Hematopoietic multipotent progenitor cell treated with erythropoietin and hydrocortisone succinate and interleukin-3 and kit ligand, for 15 days (in vitro differentiated cells): Measurements from ENCODE around the gene PRSS21.

Experiments
- DNase-seq: peaks from one replicate; pipeline ENCODE4 v3.0.0-alpha.2; 2015; ENCODE audit warnings: low spot score

The PRSS21 gene

GRCh38 chr16:2825906-2826305 is 8.9 kb downstream of the PRSS21 start:
- no peak for DNase-seq

- DNase-seq = no peak
Measured at GRCh38 chr16:2826591-2827373, 9.7 kb downstream of the PRSS21 start.

- DNase-seq = no peak
Measured at GRCh38 chr16:2827374-2827791, 10.3 kb downstream of the PRSS21 start.

GRCh38 chr16:2827831-2828520 is 10.9 kb downstream of the PRSS21 start:
- DNase-seq = no peak

GRCh38 chr16:2828521-2828840 is 11.4 kb downstream of the PRSS21 start:
- DNase-seq = no peak

DNA sequence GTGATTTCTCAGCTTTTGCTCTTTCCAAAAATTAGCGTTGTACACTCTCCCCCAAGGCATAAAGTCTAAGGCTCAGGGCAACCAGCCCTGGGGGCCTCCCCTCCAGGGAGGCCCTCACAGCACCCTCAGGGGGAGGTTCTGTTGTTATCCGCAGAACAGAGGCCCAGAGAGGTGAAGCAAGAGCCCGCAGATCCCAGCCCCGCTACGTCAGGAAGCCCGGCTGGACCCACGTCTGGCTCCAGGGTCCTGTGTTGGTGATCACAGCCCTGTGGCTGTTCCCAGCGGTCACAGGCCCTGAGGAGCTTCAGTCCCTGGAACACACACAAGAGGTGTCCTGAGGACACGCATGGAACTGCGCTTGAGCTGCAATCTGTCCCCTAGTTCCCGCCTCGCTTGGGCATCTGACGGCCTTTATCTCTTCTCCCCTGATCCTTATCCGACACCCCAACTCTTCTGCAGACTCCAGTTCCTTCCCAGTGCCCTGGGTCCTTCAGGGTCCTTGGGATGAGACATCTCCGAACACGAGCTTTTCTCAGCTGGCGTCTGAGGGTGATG is 11.9 kb downstream of the PRSS21 start:
- no peak for DNase-seq

- DNase-seq = no peak
Measured at GRCh38 chr16:2829501-2830354, 12.7 kb downstream of the PRSS21 start, which contains the start of gene ZG16B. Gene ZG16B (plus strand): TSS chr16:2830303. CDS start chr16:2830442, 139 bp downstream.

GRCh38 chr16:2830355-2830695 is 13.3 kb downstream of the PRSS21 start:
- DNase-seq = no peak

DNA sequence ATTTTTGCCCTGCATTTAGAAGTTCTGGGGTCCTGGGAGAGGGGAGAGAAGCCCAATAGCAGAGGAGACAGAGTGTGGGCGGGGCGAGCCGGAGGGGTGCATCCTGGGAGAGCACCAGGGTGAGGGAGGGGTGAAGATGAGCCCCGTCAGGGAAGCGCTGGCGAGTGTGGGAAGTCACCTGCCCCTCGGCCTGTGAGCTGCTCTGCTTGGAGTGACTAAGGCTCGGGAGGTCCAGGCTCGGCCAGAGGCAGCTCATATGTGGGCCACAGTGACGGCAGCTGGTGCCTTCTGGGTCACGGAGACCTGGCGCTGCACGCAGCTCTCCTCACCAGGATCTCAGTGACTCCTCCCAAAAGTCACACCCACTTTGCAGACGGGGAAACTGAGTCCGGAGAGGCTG is 14.2 kb downstream of the PRSS21 start:
- DNase-seq = no peak

DNA sequence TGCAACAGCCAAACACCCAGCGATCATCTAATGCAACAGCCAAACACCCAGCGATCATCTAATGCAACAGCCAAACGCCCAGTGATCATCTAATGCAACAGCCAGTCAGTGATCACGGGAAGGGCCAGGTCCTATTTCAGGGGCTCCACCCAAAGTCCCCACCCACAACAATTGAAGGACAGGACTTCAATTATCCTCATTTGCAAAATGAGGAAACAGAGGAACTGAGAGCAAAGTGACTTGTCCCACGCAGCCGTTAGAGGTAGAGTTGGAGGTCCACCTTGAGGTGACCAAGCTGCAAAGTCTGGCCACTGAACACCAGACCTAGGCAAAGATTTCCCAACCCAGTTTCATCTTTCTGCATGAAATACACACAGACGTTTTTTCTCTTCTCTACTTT is 16.7 kb downstream of the PRSS21 start:
- no peak for DNase-seq

DNA sequence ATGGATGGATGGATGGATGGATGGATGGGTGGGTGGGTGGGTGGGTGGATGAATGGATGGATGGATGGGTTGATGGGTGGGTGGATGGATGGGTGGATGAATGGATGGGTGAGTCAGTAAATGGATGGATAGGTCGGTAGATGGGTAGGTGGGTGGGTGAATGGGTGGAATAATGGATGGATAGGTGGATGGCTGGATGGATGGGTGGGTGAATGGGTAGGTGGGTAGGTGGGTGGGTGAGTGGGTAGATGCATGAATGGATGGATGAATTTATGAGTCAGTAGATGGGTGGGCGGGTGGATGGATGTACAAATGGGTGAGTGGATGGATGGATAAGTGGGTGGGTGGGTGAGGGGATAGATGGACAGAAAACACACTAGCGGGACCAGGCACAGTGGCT is 17.9 kb downstream of the PRSS21 start:
- DNase-seq = no peak

DNA sequence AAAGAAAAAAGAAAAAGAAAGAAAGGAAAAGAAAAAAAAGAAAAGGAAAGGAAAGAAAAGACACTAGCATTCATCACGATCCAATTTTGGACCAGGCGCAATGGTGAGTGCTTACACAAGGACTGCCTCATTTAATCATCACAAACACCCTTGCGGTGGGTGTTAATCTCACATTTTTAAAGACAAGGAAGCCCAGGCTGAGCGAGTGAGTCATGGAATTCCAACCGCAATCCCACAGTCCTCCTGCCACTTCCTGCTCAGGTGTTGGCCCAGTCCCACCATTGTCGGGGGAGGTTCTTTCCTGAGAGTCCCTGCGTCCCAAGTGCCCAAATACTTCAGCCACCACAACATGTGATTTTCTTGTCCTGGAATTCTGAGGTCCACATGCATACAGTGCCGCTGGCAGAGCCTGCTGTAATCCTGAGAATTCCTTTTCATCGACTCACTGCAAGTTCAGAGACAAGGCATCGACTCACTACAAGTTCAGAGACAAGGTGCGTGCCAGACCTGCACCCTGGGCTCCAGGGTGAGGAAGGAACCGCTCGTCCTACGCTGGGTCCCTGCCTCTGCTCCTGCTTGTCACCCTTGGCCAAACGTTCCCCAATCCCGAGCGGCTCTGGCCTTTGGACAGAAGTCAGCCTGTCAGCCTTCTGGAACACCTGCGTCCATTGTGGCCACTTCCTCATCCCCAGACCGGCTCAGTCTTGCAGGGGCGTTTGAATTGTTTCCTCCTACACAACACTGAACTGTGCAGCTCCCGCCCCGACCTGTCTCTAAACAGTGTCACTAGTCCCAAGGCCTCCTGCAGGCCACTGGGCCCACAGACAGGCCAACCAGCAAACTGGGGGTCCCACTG is 18.8 kb downstream of the PRSS21 start:
- DNase-seq = no peak

GRCh38 chr16:2836646-2837508 is 19.8 kb downstream of the PRSS21 start:
- DNase-seq = no peak

DNA sequence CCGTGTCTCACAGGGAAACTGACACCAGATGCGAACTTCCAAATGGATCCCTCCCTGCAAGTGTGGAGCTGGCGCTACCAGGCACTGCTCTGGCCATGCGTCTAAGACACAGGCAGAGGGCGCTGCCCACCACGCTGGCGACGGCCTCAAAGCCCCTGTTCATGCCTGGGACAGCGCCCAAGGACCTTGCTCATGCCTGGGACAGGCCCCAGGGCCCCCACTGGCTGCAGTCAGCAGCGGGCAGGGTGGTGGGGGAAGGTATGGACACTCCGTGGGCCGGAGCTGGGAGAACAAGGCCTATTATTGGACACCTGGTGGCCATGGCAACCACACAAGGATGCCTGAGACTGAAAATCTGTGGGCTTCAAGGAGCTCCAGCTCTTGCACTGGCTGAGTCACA is 21.9 kb downstream of the PRSS21 start:
- DNase-seq = peak; percentile 16

GRCh38 chr16:2839650-2840450 is 22.8 kb downstream of the PRSS21 start:
- no peak for DNase-seq

GRCh38 chr16:2840914-2841313 is 23.9 kb downstream of the PRSS21 start:
- no peak for DNase-seq

- DNase-seq = no peak
Measured at GRCh38 chr16:2841606-2842339, 24.7 kb downstream of the PRSS21 start.

DNA sequence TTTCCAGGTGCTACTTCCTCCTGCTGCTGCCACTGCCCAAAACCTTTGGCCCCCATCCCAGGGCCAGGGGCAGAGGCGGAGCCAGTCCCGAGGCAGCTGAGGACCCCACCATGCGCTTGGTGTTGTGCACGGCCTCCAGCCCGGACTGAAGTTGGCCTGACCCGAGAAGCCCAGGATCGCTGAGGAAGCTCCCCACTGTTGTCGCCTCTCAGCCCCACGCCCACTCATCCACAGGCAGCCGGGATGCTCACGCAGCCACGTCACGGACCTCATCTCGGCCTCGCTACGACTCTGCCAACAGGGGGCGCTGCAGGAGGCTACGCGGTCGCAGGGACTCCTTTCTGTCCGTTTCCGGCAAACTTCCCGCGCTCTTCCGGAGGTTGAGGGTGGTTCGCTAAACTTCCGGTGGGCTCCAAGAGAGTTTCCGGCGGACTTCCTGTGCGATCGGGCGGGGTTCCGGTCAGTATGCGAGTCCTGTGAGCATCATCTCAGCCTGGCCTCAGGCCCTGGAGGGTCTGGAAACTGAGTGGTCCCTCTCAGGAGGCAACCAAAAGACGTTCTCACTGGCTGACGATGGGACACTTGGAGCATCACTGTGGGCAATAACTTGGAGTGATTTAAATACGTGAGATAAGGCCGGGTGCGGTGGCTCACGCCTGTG is 25.4 kb downstream of the PRSS21 start:
- DNase-seq = peak; percentile 40

GRCh38 chr16:2843526-2843925 is 26.5 kb downstream of the PRSS21 start:
- no peak for DNase-seq
